ENCODE data around the gene OXT. TPM values are rescaled to one million over a fixed set of nuclear protein-coding genes. Genes with fewer than 3 reads are reported as not detected.
"Not testable (repeated sequence)": the region's sequence is repeated elsewhere in the genome, so short reads cannot be mapped to it uniquely, and the experiment has no call there.

The OXT gene
- total RNA-seq, 1 donor from 2014 or later: not detected

DNA sequence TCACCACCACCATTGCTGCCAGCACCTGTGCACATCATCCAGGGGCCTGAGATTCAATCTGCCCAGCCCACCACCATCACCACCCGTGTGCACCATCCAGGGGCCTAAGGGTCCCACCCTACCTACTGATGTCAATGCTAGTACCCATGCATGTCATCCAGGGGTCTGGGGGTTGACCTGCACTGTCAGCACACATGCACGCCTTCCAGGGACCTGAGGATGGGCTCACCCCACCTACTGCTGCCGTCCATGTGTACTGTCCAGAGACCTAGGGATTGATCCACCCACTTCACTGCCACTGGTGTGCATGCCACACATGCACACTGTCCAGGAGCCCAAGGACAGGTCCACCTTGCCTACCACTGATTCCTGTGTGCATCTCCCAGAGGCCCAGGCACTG lies 11.9 kb upstream of the OXT start:
- TF ChIP-seq, protein P1, sequence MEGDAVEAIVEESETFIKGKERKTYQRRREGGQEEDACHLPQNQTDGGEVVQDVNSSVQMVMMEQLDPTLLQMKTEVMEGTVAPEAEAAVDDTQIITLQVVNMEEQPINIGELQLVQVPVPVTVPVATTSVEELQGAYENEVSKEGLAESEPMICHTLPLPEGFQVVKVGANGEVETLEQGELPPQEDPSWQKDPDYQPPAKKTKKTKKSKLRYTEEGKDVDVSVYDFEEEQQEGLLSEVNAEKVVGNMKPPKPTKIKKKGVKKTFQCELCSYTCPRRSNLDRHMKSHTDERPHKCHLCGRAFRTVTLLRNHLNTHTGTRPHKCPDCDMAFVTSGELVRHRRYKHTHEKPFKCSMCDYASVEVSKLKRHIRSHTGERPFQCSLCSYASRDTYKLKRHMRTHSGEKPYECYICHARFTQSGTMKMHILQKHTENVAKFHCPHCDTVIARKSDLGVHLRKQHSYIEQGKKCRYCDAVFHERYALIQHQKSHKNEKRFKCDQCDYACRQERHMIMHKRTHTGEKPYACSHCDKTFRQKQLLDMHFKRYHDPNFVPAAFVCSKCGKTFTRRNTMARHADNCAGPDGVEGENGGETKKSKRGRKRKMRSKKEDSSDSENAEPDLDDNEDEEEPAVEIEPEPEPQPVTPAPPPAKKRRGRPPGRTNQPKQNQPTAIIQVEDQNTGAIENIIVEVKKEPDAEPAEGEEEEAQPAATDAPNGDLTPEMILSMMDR (IDR thresholded peaks at IDR 0.05; ENCODE audit: borderline replicate concordance): no peak
- no peaks in the 10 kb centered on the region for H3K9me3 ChIP-seq (replicated peaks)
- H3K27me3 ChIP-seq (ENCODE audit: low read depth): no peaks in the 10 kb centered on the region
- H3K27ac ChIP-seq (replicated peaks): no peak overlapping the region
- no peak for DNase-seq
- no peaks in the 10 kb centered on the region for H3K36me3 ChIP-seq
- no peak overlapping the region for H3K4me3 ChIP-seq
- intact Hi-C loops (cut with micrococcal nuclease): loop anchor here (10.0 kb wide), 1 partner anchor 55 kb away; no protein-coding TSS in a partner anchor
- H3K4me1 ChIP-seq: no peaks in the 10 kb centered on the region

DNA sequence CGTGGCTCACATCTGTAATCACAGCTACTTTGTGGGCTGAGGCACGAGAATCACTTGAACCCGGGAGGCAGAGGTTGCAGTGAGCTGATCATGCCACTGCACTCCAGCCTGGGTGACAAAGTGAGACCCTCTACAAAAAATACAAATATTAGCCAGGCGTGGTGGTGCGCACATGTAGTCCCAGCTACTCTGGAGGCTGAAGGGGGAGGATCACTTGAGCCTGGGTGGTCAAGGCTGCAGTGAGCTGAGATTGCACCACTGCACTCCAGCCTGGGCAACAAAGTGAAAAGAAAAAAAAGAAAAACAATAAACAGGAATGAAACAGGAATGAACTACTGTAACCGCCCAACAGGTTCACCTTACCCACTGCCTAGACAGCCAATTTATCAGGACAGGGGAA lies 7.3 kb upstream of the OXT start:
- H3K27ac ChIP-seq (replicated peaks); H3K4me1 ChIP-seq; intact Hi-C loops (cut with micrococcal nuclease); DNase-seq; H3K36me3 ChIP-seq; H3K27me3 ChIP-seq (ENCODE audit: low read depth); H3K4me3 ChIP-seq; H3K9me3 ChIP-seq (replicated peaks): not testable (repeated sequence)

DNA sequence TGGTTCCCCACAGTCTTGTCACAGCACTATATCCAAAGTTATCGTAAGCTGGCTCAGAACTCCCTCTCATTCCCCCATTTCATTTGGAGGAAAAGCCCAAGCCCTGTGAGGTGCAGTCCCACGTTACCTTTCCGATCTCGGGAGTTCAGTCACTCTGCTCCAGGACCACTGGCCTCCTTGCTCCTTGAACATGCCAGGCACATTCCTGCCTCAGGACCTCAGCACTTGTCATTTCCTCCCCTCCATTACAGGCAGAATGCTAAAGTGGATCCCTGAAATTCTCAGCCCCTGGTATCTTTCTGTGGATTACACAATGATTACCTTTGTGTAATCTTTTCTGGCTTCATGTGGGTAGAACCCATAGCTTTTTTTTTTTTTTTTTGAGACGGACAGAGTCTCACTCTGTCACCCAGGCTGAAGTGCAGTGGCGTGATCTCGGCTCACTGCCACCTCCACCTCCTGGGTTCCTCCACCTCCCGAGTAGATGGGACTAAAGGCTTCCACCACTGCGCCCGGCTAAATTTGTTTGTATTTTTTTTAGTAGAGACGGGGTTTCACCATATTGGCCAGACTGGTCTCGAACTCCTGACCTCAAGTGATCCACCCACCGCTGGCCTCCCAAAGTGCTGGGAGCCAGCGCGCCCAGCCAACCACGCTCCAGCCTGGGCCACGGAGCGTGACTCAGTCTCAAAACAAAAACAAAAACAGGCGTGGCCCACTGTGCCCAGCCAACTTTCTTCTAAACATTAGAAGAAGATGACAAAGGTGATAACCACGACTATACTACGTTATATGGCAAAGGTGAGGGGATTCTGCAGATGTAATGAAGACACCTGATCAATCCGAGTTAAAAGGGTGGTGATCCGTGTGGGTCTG lies 4.0 kb upstream of the OXT start:
- H3K4me3 ChIP-seq: no peak overlapping the region
- H3K4me1 ChIP-seq: peaks cover 13% of the 10 kb centered on the region
- no peaks in the 10 kb centered on the region for H3K9me3 ChIP-seq (replicated peaks)
- H3K27ac ChIP-seq (replicated peaks): no peak overlapping the region
- TF ChIP-seq, protein P1 (IDR thresholded peaks at IDR 0.05; ENCODE audit: borderline replicate concordance): no peak
- H3K27me3 ChIP-seq (ENCODE audit: low read depth): peaks cover 23% of the 10 kb centered on the region
- intact Hi-C loops (cut with micrococcal nuclease): no loop called here
- no peaks in the 10 kb centered on the region for H3K36me3 ChIP-seq
- DNase-seq: no peak

DNA sequence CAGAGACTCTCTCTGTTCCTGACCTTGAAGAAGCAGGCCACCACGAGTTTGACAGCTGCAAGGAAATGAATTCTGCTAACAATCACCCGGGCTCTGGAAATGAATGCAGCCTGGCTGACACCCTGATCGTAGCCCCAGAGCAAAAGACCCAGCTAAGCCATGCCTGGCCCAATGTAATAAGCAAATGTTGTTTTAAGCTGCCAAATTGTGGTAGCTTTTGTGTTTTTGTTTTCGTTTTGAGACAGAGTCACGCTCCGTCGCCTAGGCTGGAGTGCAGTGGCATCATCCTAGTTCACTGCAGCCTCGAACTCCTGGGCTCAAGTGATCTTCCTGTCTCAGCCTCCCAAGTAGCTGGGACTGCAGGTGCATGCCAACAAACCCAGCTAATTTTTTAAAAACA lies 3.3 kb upstream of the OXT start:
- TF ChIP-seq, protein P1 (IDR thresholded peaks at IDR 0.05; ENCODE audit: borderline replicate concordance): no peak
- Histone ChIP-seq H3K9me3 (replicated peaks) (no peaks in the 10 kb centered on the region), H3K4me1 (peaks cover 17% of the 10 kb centered on the region), H3K27ac (replicated peaks) (no peak overlapping the region), H3K4me3 (no peak overlapping the region), H3K27me3 (ENCODE audit: low read depth) (peaks cover 30% of the 10 kb centered on the region), H3K36me3 (no peaks in the 10 kb centered on the region)
- intact Hi-C loops (cut with micrococcal nuclease): no loop called here
- no peak for DNase-seq

DNA sequence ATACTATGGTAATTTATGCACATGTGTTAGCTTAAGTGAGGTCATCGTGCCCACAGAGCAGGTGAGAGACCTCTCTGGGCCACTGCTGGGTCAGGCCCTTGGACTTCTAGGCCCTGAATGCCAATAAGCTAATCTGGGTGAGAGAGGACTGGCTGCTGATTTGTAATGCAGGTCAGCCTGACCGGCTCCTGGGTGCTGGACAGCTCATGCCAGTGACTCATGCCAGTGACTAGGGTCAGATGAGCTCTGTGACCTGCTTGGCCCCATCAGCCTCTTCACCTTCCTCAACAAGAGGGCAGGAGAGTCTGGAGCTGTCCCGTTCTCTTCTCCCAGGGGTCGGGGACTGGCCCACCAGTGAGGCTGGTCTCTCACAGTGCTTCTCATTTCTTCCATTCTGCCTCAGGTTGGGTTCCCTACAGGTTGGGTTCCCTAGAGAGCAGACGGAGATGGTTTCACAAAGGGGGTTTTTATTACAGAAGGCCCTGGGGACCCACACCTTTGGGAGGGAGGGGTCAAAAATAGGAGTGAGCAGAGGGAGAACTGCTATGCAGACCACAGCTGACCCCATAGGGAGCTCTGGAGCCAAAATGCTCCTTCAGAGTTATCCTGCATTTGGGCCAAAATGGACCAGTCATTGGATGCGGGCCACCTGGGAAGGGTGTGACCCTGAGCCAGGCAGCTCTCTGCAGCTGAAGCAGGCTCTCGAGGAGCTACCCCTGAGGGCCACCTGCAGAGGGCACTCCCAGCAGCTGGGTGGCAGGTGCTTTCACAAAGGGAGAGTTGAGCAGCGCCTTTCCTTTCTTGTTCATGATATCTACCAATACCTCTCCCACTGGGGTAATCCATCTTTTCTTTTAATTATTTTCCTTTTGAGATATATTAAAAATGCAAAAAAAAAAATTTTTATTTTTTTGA lies 2.2 kb upstream of the OXT start:
- peaks cover 17% of the 10 kb centered on the region for H3K4me1 ChIP-seq
- H3K9me3 ChIP-seq (replicated peaks): no peaks in the 10 kb centered on the region
- H3K27me3 ChIP-seq (ENCODE audit: low read depth): peaks cover 38% of the 10 kb centered on the region
- TF ChIP-seq, protein P1 (IDR thresholded peaks at IDR 0.05; ENCODE audit: borderline replicate concordance): peak; percentile 42
- no peak overlapping the region for H3K4me3 ChIP-seq
- no peaks in the 10 kb centered on the region for H3K36me3 ChIP-seq
- no peak overlapping the region for H3K27ac ChIP-seq (replicated peaks)
- intact Hi-C loops (cut with micrococcal nuclease): no loop called here
- DNase-seq: no peak

All from left ventricle myocardium inferior (tissue), 1 donor.